ENCODE measurements around the gene SLC6A2. TPM values are rescaled to one million over a fixed set of nuclear protein-coding genes. Genes with fewer than 3 reads are reported as not detected.

The SLC6A2 gene
- total RNA-seq, 1 donor from 2014 or later = 4.1 TPM

GRCh38 chr16:55672471-55672870, 16.7 kb downstream of the SLC6A2 start:
- DNase-seq = peak; percentile 49

GRCh38 chr16:55678161-55678821, 22.5 kb downstream of the SLC6A2 start:
- peak; percentile 32 for DNase-seq

- DNase-seq = no peak
These were observed 26.3 kb downstream of the SLC6A2 start for GRCh38 chr16:55682086-55682485.

GRCh38 chr16:55685973-55686372, 30.2 kb downstream of the SLC6A2 start:
- no peak for DNase-seq

GRCh38 chr16:55686671-55687070, 30.9 kb downstream of the SLC6A2 start:
- no peak for DNase-seq

- DNase-seq = no peak
These were observed 32.0 kb downstream of the SLC6A2 start for GRCh38 chr16:55687802-55688201.

GRCh38 chr16:55690841-55691240, 35.1 kb downstream of the SLC6A2 start:
- DNase-seq = no peak

- no peak for DNase-seq
These were observed 36.0 kb downstream of the SLC6A2 start for GRCh38 chr16:55691771-55692170.

GRCh38 chr16:55695595-55695994, 39.8 kb downstream of the SLC6A2 start:
- no peak for DNase-seq

GRCh38 chr16:55697867-55698266, 42.1 kb downstream of the SLC6A2 start:
- no peak for DNase-seq

- DNase-seq = no peak
These were observed 42.5 kb downstream of the SLC6A2 start for GRCh38 chr16:55698331-55698730.

GRCh38 chr16:55698946-55699345, 43.2 kb downstream of the SLC6A2 start:
- DNase-seq = no peak

- no peak for DNase-seq
These were observed 43.8 kb downstream of the SLC6A2 start for GRCh38 chr16:55699616-55700015.

- DNase-seq = no peak
These were observed 44.3 kb downstream of the SLC6A2 start for GRCh38 chr16:55700067-55700466.

GRCh38 chr16:55700961-55701360, 45.2 kb downstream of the SLC6A2 start:
- DNase-seq = no peak

GRCh38 chr16:55701442-55702319, 45.9 kb downstream of the SLC6A2 start:
- DNase-seq = no peak

GRCh38 chr16:55703003-55704001, 47.5 kb downstream of the SLC6A2 start:
- DNase-seq = peak; percentile 76

GRCh38 chr16:55706739-55707384, 51.1 kb downstream of the SLC6A2 start:
- DNase-seq = no peak

GRCh38 chr16:55709801-55710200, 54.0 kb downstream of the SLC6A2 start:
- no peak for DNase-seq

GRCh38 chr16:55710466-55710865, 54.7 kb downstream of the SLC6A2 start:
- DNase-seq = no peak

GRCh38 chr16:55711959-55712876, 56.4 kb downstream of the SLC6A2 start:
- DNase-seq = peak; percentile 14

Measured in skin of body (tissue), 2 donors.